ENCODE results near the gene ATG10.

The ATG10 gene

GRCh38 chr5:82283893-82284292 is 312.1 kb downstream of the ATG10 start:
- no peak for TF ChIP-seq CTCF (conservative IDR thresholded peaks at IDR 0.05; ENCODE audit: low read depth, low read length)
- DNase-seq (ENCODE audit: low read depth), result no peak
- H3K4me3 ChIP-seq (ENCODE audit: low read length), result no peak overlapping the region

GRCh38 chr5:82285206-82285605 is 313.4 kb downstream of the ATG10 start:
- no peak for TF ChIP-seq CTCF (conservative IDR thresholded peaks at IDR 0.05; ENCODE audit: low read depth, low read length)
- no peak overlapping the region for H3K4me3 ChIP-seq (ENCODE audit: low read length)
- DNase-seq (ENCODE audit: low read depth), result no peak

DNA sequence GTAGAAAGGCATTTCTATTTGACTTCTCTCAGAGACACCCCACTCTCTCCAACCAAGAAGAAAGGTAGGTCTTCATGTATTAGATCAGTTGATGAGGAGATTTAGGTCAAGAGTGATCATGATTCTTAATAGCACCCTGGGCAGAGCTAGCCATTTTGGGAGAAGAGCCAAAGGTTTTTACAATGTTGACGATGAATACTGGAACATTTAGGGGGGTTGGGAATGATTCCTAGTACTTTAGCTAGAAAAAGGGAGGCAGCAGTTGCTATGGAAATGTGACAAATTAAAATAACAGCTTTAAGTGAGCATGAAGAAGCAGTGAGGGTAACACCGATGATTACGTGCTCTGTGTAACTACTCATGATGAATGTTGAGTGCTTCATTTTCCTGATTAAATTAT is 315.8 kb downstream of the ATG10 start:
- no peak for DNase-seq (ENCODE audit: low read depth)
- no peak overlapping the region for H3K4me3 ChIP-seq (ENCODE audit: low read length)
- no peak for TF ChIP-seq CTCF (conservative IDR thresholded peaks at IDR 0.05; ENCODE audit: low read depth, low read length)

DNA sequence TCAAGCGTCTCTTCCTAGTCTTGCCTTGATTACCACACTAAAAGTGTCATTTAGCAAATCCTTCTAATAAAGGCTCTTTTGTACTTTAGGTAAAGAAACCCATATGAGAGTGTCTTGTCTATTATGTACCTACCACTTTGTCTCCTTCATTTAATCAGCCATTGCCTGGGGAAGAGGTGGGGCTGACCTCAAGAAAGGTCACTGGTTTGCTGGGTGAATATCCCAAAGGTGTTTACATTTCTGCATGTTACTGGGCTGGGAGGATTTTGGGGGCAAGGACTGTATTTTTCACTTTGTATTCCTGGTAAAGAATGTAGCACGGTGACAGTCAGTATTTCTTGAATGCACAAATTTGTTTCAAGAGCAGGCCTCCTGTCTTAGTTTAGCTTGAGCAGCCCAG is 318.2 kb downstream of the ATG10 start:
- TF ChIP-seq CTCF (conservative IDR thresholded peaks at IDR 0.05; ENCODE audit: low read depth, low read length), result no peak
- H3K4me3 ChIP-seq (ENCODE audit: low read length), result no peak overlapping the region
- DNase-seq (ENCODE audit: low read depth), result no peak

DNA sequence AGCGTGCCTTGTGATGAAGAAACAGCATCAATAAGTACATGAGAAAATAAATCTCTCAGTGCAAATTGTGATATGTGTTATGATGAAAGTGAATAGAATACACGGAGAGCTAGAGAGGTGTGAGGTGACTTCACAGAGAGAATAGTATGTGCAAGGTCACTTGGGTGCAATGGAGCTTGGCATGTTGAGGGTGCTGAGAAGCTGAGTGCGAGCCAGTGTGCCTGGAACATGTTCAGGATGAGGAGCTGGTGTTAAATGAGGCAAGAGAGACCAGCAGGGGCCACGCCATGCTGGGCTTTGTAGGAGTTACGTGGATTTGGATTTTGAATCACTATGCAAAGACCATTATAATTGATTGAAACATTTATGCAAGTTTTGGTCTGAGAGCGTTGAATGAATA is 319.1 kb downstream of the ATG10 start:
- TF ChIP-seq CTCF (conservative IDR thresholded peaks at IDR 0.05; ENCODE audit: low read depth, low read length), result no peak
- no peak for DNase-seq (ENCODE audit: low read depth)
- no peak overlapping the region for H3K4me3 ChIP-seq (ENCODE audit: low read length)

DNA sequence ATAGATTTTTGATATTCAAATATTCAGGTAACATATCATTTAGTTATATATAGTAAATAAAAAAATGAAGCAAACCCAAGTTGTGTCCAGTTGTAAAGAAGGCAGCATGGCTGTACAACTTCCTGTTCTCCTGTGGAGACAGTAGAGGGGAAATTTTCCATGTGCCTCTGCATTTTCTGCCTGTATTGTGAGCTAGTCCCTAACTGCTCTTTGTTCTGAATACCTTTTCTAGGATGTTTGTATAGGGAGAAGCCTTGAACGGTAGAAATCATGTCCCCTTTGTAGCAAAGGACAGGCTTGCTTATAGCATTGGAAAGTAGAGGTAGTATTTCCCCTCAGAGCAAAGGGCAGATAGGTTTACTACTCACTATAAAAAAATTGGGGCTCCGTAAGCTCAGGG is 319.6 kb downstream of the ATG10 start:
- no peak overlapping the region for H3K4me3 ChIP-seq (ENCODE audit: low read length)
- DNase-seq (ENCODE audit: low read depth), result no peak
- TF ChIP-seq CTCF (conservative IDR thresholded peaks at IDR 0.05; ENCODE audit: low read depth, low read length), result no peak

DNA sequence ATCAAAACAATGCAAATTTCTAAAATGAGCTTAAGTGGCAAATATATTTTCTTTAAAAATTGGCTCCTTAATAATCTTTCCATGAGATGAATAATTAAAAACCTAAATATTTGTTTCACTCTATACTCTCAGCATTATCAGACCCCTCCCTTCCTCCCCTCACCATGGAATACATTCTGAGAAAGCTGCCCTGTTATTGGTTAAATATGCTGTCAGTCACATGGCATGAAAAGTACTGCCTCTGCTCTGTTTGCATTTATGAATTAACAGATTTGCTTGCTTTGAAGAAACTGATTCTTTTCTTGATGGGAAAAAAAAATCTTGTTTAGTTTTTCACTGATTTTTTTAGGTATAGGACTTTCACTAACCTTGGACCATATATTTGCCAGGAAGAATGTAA is 323.3 kb downstream of the ATG10 start:
- no peak for DNase-seq (ENCODE audit: low read depth)
- no peak for TF ChIP-seq CTCF (conservative IDR thresholded peaks at IDR 0.05; ENCODE audit: low read depth, low read length)
- no peak overlapping the region for H3K4me3 ChIP-seq (ENCODE audit: low read length)
